Activated CD8-positive, alpha-beta T cell treated with anti-CD3 and anti-CD28 coated beads, Interleukin-2, amount 10 ng/mL, durations not matched to agents 7 days and 5 days (primary cell): Measurements from ENCODE around the gene UGT1A1. TPM values are rescaled to one million over a fixed set of nuclear protein-coding genes. Genes with fewer than 3 reads are reported as not detected.
A peak's percentile ranks its signal among the peaks of the same experiment; 100 is the strongest.

ENCODE experiments used
- ATAC-seq: fragments of 150-1000 bp; cut with Tn5 transposase; one replicate; pipeline ENCODE4 v1.10.0; 2021; ENCODE audit warnings: moderate library complexity
- CTCF ChIA-PET: fragments of 350-600 bp; sonication (Branson Sonifier 250); formaldehyde crosslinking; loops from one replicate; lab custom pipeline; 2021; ENCODE audit warnings: antibody characterized with exemption; lab: Charles Lee
- POLR2A ChIA-PET: fragments of 350-600 bp; sonication (Branson Sonifier 250); formaldehyde crosslinking; loops from one replicate; lab custom pipeline; 2021; ENCODE audit warnings: antibody characterized with exemption; lab: Charles Lee
- DNase-seq: peaks from one replicate; pipeline ENCODE4 v3.0.0-alpha.2; 2020
- H3K27ac Mint-ChIP-seq: one replicate; pipeline ENCODE4 v1.8.0; 2021; ENCODE audit warnings: mild to moderate bottlenecking, mixed read lengths
- H3K27me3 Mint-ChIP-seq: one replicate; pipeline ENCODE4 v1.8.0; 2021; ENCODE audit warnings: low read depth, mixed read lengths
- H3K36me3 Mint-ChIP-seq: one replicate; pipeline ENCODE4 v1.8.0; 2021; ENCODE audit warnings: low read depth, mixed read lengths
- H3K4me1 Mint-ChIP-seq: one replicate; pipeline ENCODE4 v1.8.0; 2021; ENCODE audit warnings: low read depth, mixed read lengths
- H3K4me3 Mint-ChIP-seq: one replicate; pipeline ENCODE4 v1.8.0; 2021; ENCODE audit warnings: mild to moderate bottlenecking, mixed read lengths
- H3K9me3 Mint-ChIP-seq: one replicate; pipeline ENCODE4 v1.8.0; 2022; ENCODE audit warnings: mixed read lengths; ENCODE audit not compliant: insufficient read depth
- total RNA-seq, 2 experiments: library from RNA; stranded (reverse); gene quantifications; one replicate each; pipeline ENCODE4 v1.2.3, GENCODE V29; 2021

Gene UGT1A1
- total RNA-seq, 2 experiments from 2014 or later: not detected

- Mint-ChIP-seq H3K36me3 (no peaks in the 10 kb centered on the region), H3K27ac (no peak overlapping the region), H3K27me3 (peaks cover 6% of the 10 kb centered on the region), H3K4me3 (no peak overlapping the region), H3K9me3 (no peaks in the 10 kb centered on the region), H3K4me1 (peaks cover 5% of the 10 kb centered on the region)
- DNase-seq: peak; percentile 48
- ATAC-seq: peak; percentile 77
- CTCF ChIA-PET: no interaction called here
- POLR2A ChIA-PET: no interaction called here
Observed at GRCh38 chr2:233801357-233802131, 41.5 kb downstream of the UGT1A1 start.

DNA sequence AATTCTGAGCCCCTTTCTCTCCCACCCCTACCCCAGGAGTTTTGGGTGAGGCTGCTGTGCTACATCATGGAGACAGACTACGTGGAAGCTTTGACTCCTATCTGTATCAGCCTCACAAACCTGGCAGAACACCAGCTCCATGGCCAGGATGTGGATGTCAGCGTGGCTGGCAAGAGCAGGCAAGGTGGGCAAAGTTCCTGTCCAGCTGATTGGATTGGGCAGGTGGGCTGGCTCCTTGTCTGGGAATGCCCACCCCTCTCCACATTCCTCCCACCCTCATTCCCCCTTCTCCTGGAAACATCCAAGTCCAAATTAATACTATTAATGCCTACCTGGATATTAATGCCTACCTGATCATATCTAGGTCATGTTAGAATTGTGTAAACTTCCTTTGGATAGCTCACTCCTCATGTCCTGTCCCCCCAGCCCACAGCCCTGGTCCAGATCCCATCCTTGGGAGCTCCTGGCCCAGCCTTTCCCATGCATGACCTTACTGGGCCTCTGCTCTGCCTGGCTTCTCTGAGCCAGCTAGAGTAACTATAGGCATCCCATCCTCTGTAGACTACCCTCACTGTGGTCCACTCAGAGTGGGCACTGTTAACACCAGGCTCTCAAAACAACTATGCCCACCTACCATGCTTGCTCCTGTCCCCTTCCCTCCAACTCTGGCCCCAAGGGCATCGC lies 42.2 kb downstream of the UGT1A1 start:
- H3K4me3 Mint-ChIP-seq: no peak overlapping the region
- peaks cover 6% of the 10 kb centered on the region for H3K27me3 Mint-ChIP-seq
- ChIA-PET CTCF (no interaction called here), POLR2A (no interaction called here)
- no peaks in the 10 kb centered on the region for H3K9me3 Mint-ChIP-seq
- no peaks in the 10 kb centered on the region for H3K36me3 Mint-ChIP-seq
- peaks cover 5% of the 10 kb centered on the region for H3K4me1 Mint-ChIP-seq
- no peak for ATAC-seq
- DNase-seq: no peak
- H3K27ac Mint-ChIP-seq: no peak overlapping the region

- DNase-seq (no peak), ATAC-seq (no peak)
Observed at GRCh38 chr2:233803292-233803911, 43.3 kb downstream of the UGT1A1 start.

DNA sequence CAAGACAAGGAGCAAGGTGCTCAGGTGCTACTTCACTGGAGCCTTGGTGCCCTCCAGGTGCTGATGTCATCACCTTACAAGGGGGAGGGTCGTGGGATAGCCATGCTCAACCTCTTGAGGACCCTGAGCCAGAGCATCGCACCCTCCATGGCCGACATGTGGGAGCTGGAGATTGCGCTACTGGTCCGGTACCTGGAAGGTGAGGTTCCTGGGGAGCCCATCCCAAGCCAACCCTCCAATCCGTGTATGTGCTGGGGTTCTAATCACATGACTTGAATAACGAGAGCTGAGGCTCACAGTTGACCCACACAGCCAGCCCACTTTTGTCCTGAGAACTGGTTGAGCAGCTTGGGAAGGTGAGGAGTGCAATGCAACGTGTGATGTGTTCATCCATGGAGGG lies 43.9 kb downstream of the UGT1A1 start:
- peaks cover 5% of the 10 kb centered on the region for H3K4me1 Mint-ChIP-seq
- H3K27ac Mint-ChIP-seq: no peak overlapping the region
- DNase-seq (no peak), ATAC-seq (no peak)
- no peaks in the 10 kb centered on the region for H3K9me3 Mint-ChIP-seq
- ChIA-PET CTCF (no interaction called here), POLR2A (no interaction called here)
- H3K27me3 Mint-ChIP-seq: peaks cover 6% of the 10 kb centered on the region
- no peaks in the 10 kb centered on the region for H3K36me3 Mint-ChIP-seq
- H3K4me3 Mint-ChIP-seq: no peak overlapping the region

More at GRCh38 chr2:233803292-233803911, 43.3 kb downstream of the UGT1A1 start:
- POLR2A ChIA-PET: no interaction called here
- no peak overlapping the region for H3K27ac Mint-ChIP-seq
- H3K4me3 Mint-ChIP-seq: no peak overlapping the region
- H3K27me3 Mint-ChIP-seq: peaks cover 6% of the 10 kb centered on the region
- H3K9me3 Mint-ChIP-seq: no peaks in the 10 kb centered on the region
- H3K4me1 Mint-ChIP-seq: peaks cover 5% of the 10 kb centered on the region
- H3K36me3 Mint-ChIP-seq: no peaks in the 10 kb centered on the region
- CTCF ChIA-PET: no interaction called here

GRCh38 chr2:233807215-233807865 lies 47.3 kb downstream of the UGT1A1 start:
- Mint-ChIP-seq H3K4me1 (no peaks in the 10 kb centered on the region), H3K9me3 (no peaks in the 10 kb centered on the region), H3K27ac (no peak overlapping the region), H3K4me3 (no peak overlapping the region), H3K36me3 (no peaks in the 10 kb centered on the region), H3K27me3 (peaks cover 8% of the 10 kb centered on the region)
- ChIA-PET POLR2A (no interaction called here), CTCF (no interaction called here)
- DNase-seq (no peak), ATAC-seq (no peak)

DNA sequence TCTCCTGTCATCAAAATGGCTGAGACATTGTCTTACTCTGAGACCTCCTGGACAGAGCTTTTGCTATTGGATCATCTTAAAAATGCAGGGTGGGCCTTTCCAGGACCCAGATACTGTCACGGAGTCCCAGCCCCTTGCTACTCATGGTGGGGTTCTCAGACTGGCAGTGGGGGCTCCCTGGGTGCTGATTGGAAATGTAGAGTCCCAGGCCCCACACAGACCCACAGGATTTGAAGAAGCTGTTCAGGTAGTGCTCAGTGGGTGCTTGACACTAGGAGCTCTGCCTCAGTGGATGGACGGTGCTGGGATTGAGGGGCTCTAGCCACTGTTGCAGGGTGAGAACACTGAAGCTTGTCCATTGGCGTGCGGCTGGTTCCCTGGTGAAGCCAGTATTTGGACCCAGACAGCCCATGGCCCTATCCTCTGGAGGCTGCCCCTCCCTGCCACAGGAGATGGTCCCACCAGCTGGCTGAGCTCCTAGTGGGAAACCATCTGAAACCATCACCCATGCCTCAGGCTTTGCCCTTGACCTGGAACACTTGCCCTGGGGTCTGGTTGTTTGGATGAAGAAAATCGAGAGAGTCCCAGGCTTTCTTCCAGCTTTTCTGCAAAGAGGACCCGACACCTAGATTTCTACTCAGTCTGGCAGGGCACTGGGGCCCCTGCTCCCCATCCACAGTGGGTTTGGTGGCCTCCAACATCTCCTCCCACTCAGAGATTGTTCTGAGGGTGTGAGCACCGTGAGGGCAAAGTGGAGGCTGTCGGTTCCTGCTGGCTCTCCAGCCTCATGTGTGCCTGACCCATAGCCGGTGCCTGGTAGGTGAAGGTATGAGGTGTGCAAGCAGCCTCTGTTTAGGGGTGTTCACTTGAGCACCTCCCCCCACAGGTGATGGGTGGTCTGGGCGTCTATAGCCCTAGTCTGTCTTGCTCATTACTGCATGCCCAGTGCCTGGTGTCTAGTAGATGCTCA lies 48.2 kb downstream of the UGT1A1 start:
- Mint-ChIP-seq H3K27ac (no peak overlapping the region), H3K36me3 (no peaks in the 10 kb centered on the region), H3K4me3 (no peak overlapping the region), H3K9me3 (no peaks in the 10 kb centered on the region), H3K27me3 (peaks cover 10% of the 10 kb centered on the region), H3K4me1 (no peaks in the 10 kb centered on the region)
- ChIA-PET CTCF (no interaction called here), POLR2A (no interaction called here)
- DNase-seq (no peak), ATAC-seq (no peak)

DNA sequence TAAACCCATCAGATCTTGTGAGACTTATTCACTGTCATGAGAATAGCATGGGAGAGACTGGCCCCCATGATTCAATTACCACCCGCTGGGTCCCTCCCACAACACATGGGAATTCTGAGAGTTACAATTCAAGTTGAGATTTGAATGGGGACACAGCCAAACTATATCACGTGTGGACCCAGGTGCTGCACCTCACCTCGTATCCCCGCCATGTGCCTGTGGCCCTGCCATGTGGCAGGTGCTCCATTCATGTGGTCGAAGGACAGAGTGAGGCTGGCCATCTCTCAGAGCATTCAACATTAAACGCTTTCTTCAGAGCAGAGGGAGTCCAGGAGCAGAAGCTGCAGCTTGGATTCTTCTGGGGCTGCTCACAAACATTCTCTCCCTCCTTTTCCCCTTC lies 50.3 kb downstream of the UGT1A1 start:
- no peak overlapping the region for H3K27ac Mint-ChIP-seq
- no peaks in the 10 kb centered on the region for H3K36me3 Mint-ChIP-seq
- DNase-seq (no peak), ATAC-seq (no peak)
- POLR2A ChIA-PET: no interaction called here
- CTCF ChIA-PET: no interaction called here
- no peaks in the 10 kb centered on the region for H3K4me1 Mint-ChIP-seq
- H3K9me3 Mint-ChIP-seq: no peaks in the 10 kb centered on the region
- peaks cover 6% of the 10 kb centered on the region for H3K27me3 Mint-ChIP-seq
- H3K4me3 Mint-ChIP-seq: no peak overlapping the region

- no peak for ATAC-seq
- peaks cover 4% of the 10 kb centered on the region for H3K27me3 Mint-ChIP-seq
- no peaks in the 10 kb centered on the region for H3K36me3 Mint-ChIP-seq
- no peak for DNase-seq
- H3K4me3 Mint-ChIP-seq: no peak overlapping the region
- POLR2A ChIA-PET: no interaction called here
- H3K4me1 Mint-ChIP-seq: no peaks in the 10 kb centered on the region
- no peaks in the 10 kb centered on the region for H3K9me3 Mint-ChIP-seq
- no peak overlapping the region for H3K27ac Mint-ChIP-seq
- CTCF ChIA-PET: no interaction called here
Observed at GRCh38 chr2:233811087-233811486, 51.0 kb downstream of the UGT1A1 start.

DNA sequence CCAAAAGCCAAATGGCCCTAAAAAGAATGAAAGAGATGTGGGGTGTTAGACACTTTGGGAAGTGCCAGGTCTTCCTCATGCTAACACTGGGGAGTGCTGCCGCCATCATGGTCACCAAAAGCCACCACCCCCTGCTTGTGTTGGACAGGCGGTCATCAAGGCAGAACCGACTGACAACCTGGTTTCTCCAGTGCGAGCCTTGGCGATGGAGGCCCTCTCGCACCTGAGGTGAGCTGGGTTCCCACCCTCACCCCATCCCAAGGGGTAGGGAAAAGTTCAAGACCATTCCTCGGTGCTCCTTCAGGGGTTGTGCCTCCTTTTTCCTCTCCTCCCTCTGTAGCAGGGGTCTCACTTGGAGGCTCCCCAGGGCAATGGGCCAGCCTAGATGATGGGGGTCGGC lies 51.7 kb downstream of the UGT1A1 start:
- Mint-ChIP-seq H3K36me3 (no peaks in the 10 kb centered on the region), H3K9me3 (no peaks in the 10 kb centered on the region), H3K27ac (no peak overlapping the region), H3K4me1 (no peaks in the 10 kb centered on the region), H3K27me3 (peaks cover 6% of the 10 kb centered on the region), H3K4me3 (no peak overlapping the region)
- DNase-seq (no peak), ATAC-seq (no peak)
- CTCF ChIA-PET: no interaction called here
- POLR2A ChIA-PET: no interaction called here

DNA sequence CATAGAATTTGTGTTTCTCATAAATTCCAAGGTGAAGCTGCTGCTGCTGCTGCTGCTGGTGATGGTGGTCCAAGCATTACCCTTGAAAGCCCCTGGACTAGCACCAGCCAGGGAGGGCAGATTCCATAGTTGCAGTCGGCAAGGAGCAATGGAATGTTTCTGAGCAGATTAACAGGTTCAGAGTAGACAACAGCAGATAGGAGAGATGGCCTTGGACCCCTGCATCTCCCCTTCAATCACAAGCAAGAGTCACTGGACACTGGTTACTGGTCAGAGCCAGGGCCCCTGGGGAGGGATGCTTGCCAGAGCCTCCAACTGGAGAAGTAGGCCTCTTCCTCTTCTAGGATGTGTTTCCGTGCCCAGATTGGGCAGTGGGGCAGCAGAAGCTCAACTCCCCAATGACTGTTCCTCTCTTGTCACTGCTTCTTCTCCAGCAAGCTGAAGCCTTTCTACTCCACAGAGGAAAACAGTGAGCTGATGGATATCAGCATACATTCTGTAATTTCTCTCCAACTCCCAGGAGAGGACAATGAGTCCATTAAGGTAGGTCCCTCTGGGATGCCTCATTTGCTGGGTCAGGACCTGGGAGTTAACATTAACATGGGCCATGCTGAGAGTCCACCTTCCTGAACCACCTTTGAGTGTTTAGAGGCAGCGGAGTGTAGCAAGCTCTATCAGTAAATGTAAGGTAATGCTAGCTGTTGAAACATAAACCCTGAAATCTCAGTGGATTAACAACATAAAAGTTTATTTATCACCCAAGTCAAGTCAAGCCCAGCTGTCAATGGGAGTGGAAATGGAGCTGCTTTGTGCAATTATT lies 53.4 kb downstream of the UGT1A1 start:
- CTCF ChIA-PET: interaction anchor here (0.6 to 1.5 kb wide), 2 partner anchors 19 to 84 kb away, joined by 3 read pairs; partner anchors contain the start of gene UGT1A3
- ATAC-seq (no peak), DNase-seq (no peak)
- Mint-ChIP-seq H3K9me3 (no peaks in the 10 kb centered on the region), H3K36me3 (no peaks in the 10 kb centered on the region), H3K4me1 (peaks cover 3% of the 10 kb centered on the region), H3K27ac (no peak overlapping the region), H3K4me3 (no peak overlapping the region), H3K27me3 (peaks cover 6% of the 10 kb centered on the region)
- POLR2A ChIA-PET: interaction anchor here (0.6 kb wide), 1 partner anchor 523 kb away, joined by 3 read pairs; no protein-coding TSS in a partner anchor
